Measurements from ENCODE around the gene ZFP36L2. TPM values are rescaled to one million over a fixed set of nuclear protein-coding genes. Genes with fewer than 3 reads are reported as not detected.

The ZFP36L2 gene
- total and polyA plus RNA-seq, 2 donors (not counting 3 experiments of a cell fraction or from before 2014, with no cell fraction given): 14.5 to 75.9 TPM

GRCh38 chr2:43266711-43267111 is 40.3 kb upstream of the ZFP36L2 start:
- no peak overlapping the region for H3K4me3 ChIP-seq (replicated peaks in 1 of 3; ENCODE audit: insufficient read depth in 1 of 3, low read depth in 1 of 3, low read length in 3 of 3)
- ChIA-PET POLR2A (no interaction called here), CTCF (interaction anchor here (1.0 to 1.5 kb wide), 2 partner anchors 11 to 135 kb away, joined by 3 read pairs; no protein-coding TSS in a partner anchor)
- no peaks in the 10 kb centered on the region for H3K9me1 ChIP-seq (replicated peaks; ENCODE audit: control insufficient read depth, extremely low read depth, insufficient read depth, low read length)
- H3K36me3 ChIP-seq (ENCODE audit: control insufficient read depth in 2 of 2, extremely low read depth in 1 of 2, insufficient read depth in 2 of 2, low read length in 2 of 2): no peaks in the 10 kb centered on the region
- no peak overlapping the region for H3K4me2 ChIP-seq (ENCODE audit: insufficient read depth, low read length)
- no peak overlapping the region for H2AFZ ChIP-seq (ENCODE audit: low read depth, low read length)
- no peak overlapping the region for H3K9ac ChIP-seq (replicated peaks; ENCODE audit: extremely low read depth, insufficient read depth, low read length)
- FAIRE-seq (no peak), DNase-seq (ENCODE audit: low read depth, low spot score) (no peak)
- no peaks in the 10 kb centered on the region for H3K27me3 ChIP-seq (ENCODE audit: control insufficient read depth in 2 of 2, insufficient read depth in 2 of 2, low read length in 2 of 2)
- peaks cover 16% of the 10 kb centered on the region for H3K4me1 ChIP-seq (ENCODE audit: control insufficient read depth, extremely low read depth, insufficient read depth, low read length)
- TF ChIP-seq POLR2A (IDR thresholded peaks at IDR 0.05; ENCODE audit: low read depth, low read length): no peak
- TF ChIP-seq POLR2AphosphoS5 (IDR thresholded peaks at IDR 0.05; ENCODE audit: insufficient read depth, low read depth, low read length): no peak
- TF ChIP-seq FOS (IDR thresholded peaks at IDR 0.05; ENCODE audit: borderline replicate concordance, insufficient read depth, low read length): no peak
- TF ChIP-seq MYC (IDR thresholded peaks at IDR 0.05; ENCODE audit: low read depth, low read length): no peak
- TF ChIP-seq JUN (IDR thresholded peaks at IDR 0.05; ENCODE audit: borderline replicate concordance, insufficient read depth, insufficient read length, low read depth): no peak
- no peak for TF ChIP-seq CTCF (IDR thresholded peaks at IDR 0.05; ENCODE audit: extremely low read depth in 1 of 2, insufficient read depth in 1 of 2, low read depth in 1 of 2, low read length in 2 of 2)
- no peak for TF ChIP-seq EZH2 (IDR thresholded peaks at IDR 0.05; ENCODE audit: borderline replicate concordance, low read depth, low read length, severe bottlenecking)
- TF ChIP-seq, protein P1, sequence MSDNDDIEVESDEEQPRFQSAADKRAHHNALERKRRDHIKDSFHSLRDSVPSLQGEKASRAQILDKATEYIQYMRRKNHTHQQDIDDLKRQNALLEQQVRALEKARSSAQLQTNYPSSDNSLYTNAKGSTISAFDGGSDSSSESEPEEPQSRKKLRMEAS (IDR thresholded peaks at IDR 0.05; ENCODE audit: insufficient read depth, insufficient read length): no peak
- TF ChIP-seq GATA2 (IDR thresholded peaks at IDR 0.05; ENCODE audit: insufficient read depth, insufficient read length, low read depth, low read length): no peak
- no TSS peak for BruUV-seq (replicated peaks)
- intact Hi-C loops (cut with micrococcal nuclease) (loop anchor here (10.0 kb wide), 1 partner anchor 218 kb away; no protein-coding TSS in a partner anchor), dilution Hi-C loops (cut with MboI; ENCODE audit: extremely low pct_ligation_motif_present, low sequenced_read_pairs) (no loop called here)
- no peaks in the 10 kb centered on the region for H4K20me1 ChIP-seq (replicated peaks; ENCODE audit: control insufficient read depth, extremely low read depth, insufficient read depth, low read length)
- H3K79me2 ChIP-seq (ENCODE audit: control insufficient read depth, insufficient read depth, low read length): no peaks in the 10 kb centered on the region
- no peaks in the 10 kb centered on the region for H3K9me3 ChIP-seq (replicated peaks; ENCODE audit: control insufficient read depth, insufficient read depth, low read length)
- H3K27ac ChIP-seq (ENCODE audit: insufficient read depth, low read depth, low read length): no peak overlapping the region
